Hepatocyte (in vitro differentiated cells): ENCODE measurements around the gene TPGS2. TPM values are rescaled to one million over a fixed set of nuclear protein-coding genes. Genes with fewer than 3 reads are reported as not detected.
A peak's percentile ranks its signal among the peaks of the same experiment; 100 is the strongest.

Experiments used
- DNase-seq: peaks from one replicate; pipeline ENCODE4 v3.0.0-alpha.2; 2016; ENCODE audit warnings: low spot score
- H2AFZ ChIP-seq: fragments of 200-600 bp; sonication (generic); 2 replicates; pipeline ENCODE4 v1.6.0; 2016; ENCODE audit warnings: antibody characterized with exemption, mild to moderate bottlenecking
- H3K27ac ChIP-seq: fragments of 200-600 bp; sonication (generic); 2 replicates; pipeline ENCODE4 v1.5.1; 2016; ENCODE audit warnings: mild to moderate bottlenecking
- H3K27me3 ChIP-seq: fragments of 200-600 bp; sonication (generic); 2 replicates; pipeline ENCODE4 v1.6.1; 2016
- H3K36me3 ChIP-seq: fragments of 200-600 bp; sonication (generic); replicated peaks from 2 replicates; pipeline ENCODE4 v1.5.1; 2016; ENCODE audit warnings: low read depth; ENCODE audit not compliant: insufficient read depth
- H3K4me1 ChIP-seq: fragments of 200-600 bp; sonication (generic); 2 replicates; pipeline ENCODE4 v1.5.1; 2016; ENCODE audit warnings: mild to moderate bottlenecking, moderate library complexity; ENCODE audit not compliant: insufficient read depth
- H3K4me2 ChIP-seq: fragments of 200-600 bp; sonication (generic); 2 replicates; pipeline ENCODE4 v1.6.0; 2016
- H3K4me3 ChIP-seq: fragments of 200-600 bp; sonication (generic); 2 replicates; pipeline ENCODE4 v1.5.1; 2016; ENCODE audit warnings: mild to moderate bottlenecking
- H3K79me2 ChIP-seq: fragments of 200-600 bp; sonication (generic); 2 replicates; pipeline ENCODE4 v1.6.0; 2017; ENCODE audit warnings: mild to moderate bottlenecking
- H3K9me2 ChIP-seq: fragments of 200-600 bp; sonication (generic); replicated peaks from 2 replicates; pipeline ENCODE4 v1.6.0; 2017; ENCODE audit warnings: mild to moderate bottlenecking; ENCODE audit not compliant: insufficient read depth
- H3K9me3 ChIP-seq: fragments of 200-600 bp; sonication (generic); 2 replicates; pipeline ENCODE4 v1.5.1; 2016; ENCODE audit warnings: low read depth, mild to moderate bottlenecking
- H4K20me1 ChIP-seq: fragments of 200-600 bp; sonication (generic); 2 replicates; pipeline ENCODE4 v1.6.0; 2016; ENCODE audit warnings: mild to moderate bottlenecking; ENCODE audit not compliant: insufficient read depth, poor library complexity, severe bottlenecking
- CTCF ChIP-seq: fragments of 200-600 bp; sonication (generic); IDR thresholded peaks from 2 replicates; pipeline ENCODE4 v1.5.1; 2016; ENCODE audit warnings: antibody characterized with exemption, mild to moderate bottlenecking; ENCODE audit not compliant: poor library complexity
- EZH2 ChIP-seq: fragments of 200-600 bp; sonication (generic); IDR thresholded peaks from 2 replicates; pipeline ENCODE4 v1.6.1; 2016; ENCODE audit warnings: antibody characterized with exemption, mild to moderate bottlenecking, borderline replicate concordance
- EZH2phosphoT487 ChIP-seq: fragments of 200-600 bp; sonication (generic); IDR thresholded peaks from one replicate; pipeline ENCODE4 v1.6.1; 2018; ENCODE audit warnings: antibody characterized with exemption, mild to moderate bottlenecking, low read depth, moderate library complexity; ENCODE audit not compliant: unreplicated experiment, severe bottlenecking
- WGBS: methylation state at CpG from one replicate; pipeline ENCODE4 v1.1.6; 2016; ENCODE audit warnings: low lambda C conversion rate; ENCODE audit errors: missing lambda C conversion rate; 5-methylcytosine and 5-hydroxymethylcytosine counted together
- polyA plus RNA-seq: library from polyadenylated mRNA; unstranded; fragments of >200 nt; fragmentation: Nextera tagmentation; extraction: Ambion mirVana; gene quantifications from 2 replicates; pipeline ENCODE4 v1.2.1, GENCODE V29; 2016
- total RNA-seq: library from RNA; depleted of rRNA; stranded (reverse); fragments of >200 nt; gene quantifications from 2 replicates; pipeline ENCODE4 v1.2.3, GENCODE V29; 2014

The TPGS2 gene
- total and polyA plus RNA-seq, 2 experiments from 2014 or later, result 57.0 to 83.0 TPM

GRCh38 chr18:36850527-36851201 is 21.9 kb upstream of the TPGS2 start:
- 73% methylated on average over 1 of the region's 1 CpG for WGBS

GRCh38 chr18:36849288-36850006 is 20.6 kb upstream of the TPGS2 start:
- Histone ChIP-seq H3K36me3 (no peaks in the 10 kb centered on the region), H3K9me2 (no peaks in the 10 kb centered on the region), H3K4me2 (no peak overlapping the region), H3K4me3 (no peak overlapping the region), H4K20me1 (no peaks in the 10 kb centered on the region), H3K27ac (no peak overlapping the region), H3K79me2 (no peaks in the 10 kb centered on the region), H3K4me1 (no peaks in the 10 kb centered on the region), H3K27me3 (no peaks in the 10 kb centered on the region), H2AFZ (no peak overlapping the region), H3K9me3 (no peaks in the 10 kb centered on the region)
- 73% methylated on average over 2 of the region's 2 CpGs for WGBS
- no peak for DNase-seq
- TF ChIP-seq EZH2 (no peak), CTCF (no peak), EZH2phosphoT487 (no peak)

More at GRCh38 chr18:36850527-36851201, 21.9 kb upstream of the TPGS2 start:
- H3K4me1 ChIP-seq, result no peaks in the 10 kb centered on the region
- H3K36me3 ChIP-seq, result no peaks in the 10 kb centered on the region
- H3K9me3 ChIP-seq, result no peaks in the 10 kb centered on the region
- H3K27ac ChIP-seq, result no peak overlapping the region
- peak; percentile 8 for DNase-seq
- H3K4me2 ChIP-seq, result no peak overlapping the region
- no peaks in the 10 kb centered on the region for H3K79me2 ChIP-seq
- H3K4me3 ChIP-seq, result no peak overlapping the region
- TF ChIP-seq EZH2 (no peak), EZH2phosphoT487 (no peak), CTCF (no peak)
- no peaks in the 10 kb centered on the region for H3K9me2 ChIP-seq
- no peak overlapping the region for H2AFZ ChIP-seq
- H3K27me3 ChIP-seq, result no peaks in the 10 kb centered on the region
- H4K20me1 ChIP-seq, result no peaks in the 10 kb centered on the region

- DNase-seq, result no peak
- TF ChIP-seq EZH2phosphoT487 (no peak), EZH2 (no peak)
- no peaks in the 10 kb centered on the region for H3K79me2 ChIP-seq
- H3K9me3 ChIP-seq, result no peaks in the 10 kb centered on the region
- H3K36me3 ChIP-seq, result no peaks in the 10 kb centered on the region
- H3K27ac ChIP-seq, result no peak overlapping the region
- H3K4me2 ChIP-seq, result no peak overlapping the region
- H3K27me3 ChIP-seq, result no peaks in the 10 kb centered on the region
- H3K4me3 ChIP-seq, result no peak overlapping the region
- no peak overlapping the region for H2AFZ ChIP-seq
- no peaks in the 10 kb centered on the region for H3K9me2 ChIP-seq
- no peaks in the 10 kb centered on the region for H3K4me1 ChIP-seq
- H4K20me1 ChIP-seq, result no peaks in the 10 kb centered on the region
- WGBS, result 96% methylated on average over 2 of the region's 2 CpGs
Observed at GRCh38 chr18:36848609-36849008, 19.8 kb upstream of the TPGS2 start.

GRCh38 chr18:36843784-36844183 is 15.0 kb upstream of the TPGS2 start:
- 93% methylated on average over 2 of the region's 2 CpGs for WGBS
- Histone ChIP-seq H3K4me2 (no peak overlapping the region), H3K27me3 (no peaks in the 10 kb centered on the region), H3K79me2 (no peaks in the 10 kb centered on the region), H4K20me1 (no peaks in the 10 kb centered on the region), H3K9me2 (no peaks in the 10 kb centered on the region), H3K4me3 (no peak overlapping the region), H3K27ac (no peak overlapping the region), H3K9me3 (no peaks in the 10 kb centered on the region), H3K4me1 (no peaks in the 10 kb centered on the region), H2AFZ (no peak overlapping the region), H3K36me3 (no peaks in the 10 kb centered on the region)
- no peak for TF ChIP-seq CTCF
- TF ChIP-seq EZH2phosphoT487, result no peak
- no peak for TF ChIP-seq EZH2
- no peak for DNase-seq
